ENCODE data around the gene CPNE9.

CPNE9 gene

DNA sequence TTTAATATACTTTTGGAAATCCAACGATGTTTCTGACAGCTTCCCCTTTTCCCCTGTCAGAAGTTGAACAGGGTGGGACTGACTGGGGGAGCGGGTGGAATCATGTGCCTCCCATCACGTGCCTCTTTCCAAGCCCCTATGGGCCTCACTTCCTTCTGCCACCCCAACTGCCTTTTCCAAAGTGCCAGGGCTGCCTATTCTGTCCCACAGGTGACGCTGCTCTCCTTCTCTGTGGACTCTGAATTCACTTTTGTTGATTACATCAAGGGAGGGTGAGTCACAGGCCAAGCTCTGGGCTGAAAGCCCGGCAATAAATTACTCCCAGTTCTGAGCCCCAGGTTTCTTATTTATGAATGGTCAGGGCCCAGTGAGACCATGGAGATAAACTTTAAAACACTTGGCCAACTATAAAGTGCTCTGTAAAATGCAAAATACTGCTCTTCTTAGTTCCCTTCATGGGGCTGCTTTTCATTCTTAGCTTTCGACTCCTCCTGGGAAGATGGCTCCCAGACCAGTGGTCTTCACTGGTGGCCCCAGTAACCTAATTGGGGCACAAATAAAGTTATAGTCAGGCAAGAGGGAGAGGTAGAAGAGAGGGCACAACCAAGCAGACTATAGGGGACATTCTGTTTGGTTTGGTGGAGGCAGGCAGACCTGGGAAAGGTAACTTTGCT lies 12.3 kb downstream of the CPNE9 start:
- peak; percentile 60 to 64 for DNase-seq (ENCODE audit: low read depth in 2 of 2)

DNA sequence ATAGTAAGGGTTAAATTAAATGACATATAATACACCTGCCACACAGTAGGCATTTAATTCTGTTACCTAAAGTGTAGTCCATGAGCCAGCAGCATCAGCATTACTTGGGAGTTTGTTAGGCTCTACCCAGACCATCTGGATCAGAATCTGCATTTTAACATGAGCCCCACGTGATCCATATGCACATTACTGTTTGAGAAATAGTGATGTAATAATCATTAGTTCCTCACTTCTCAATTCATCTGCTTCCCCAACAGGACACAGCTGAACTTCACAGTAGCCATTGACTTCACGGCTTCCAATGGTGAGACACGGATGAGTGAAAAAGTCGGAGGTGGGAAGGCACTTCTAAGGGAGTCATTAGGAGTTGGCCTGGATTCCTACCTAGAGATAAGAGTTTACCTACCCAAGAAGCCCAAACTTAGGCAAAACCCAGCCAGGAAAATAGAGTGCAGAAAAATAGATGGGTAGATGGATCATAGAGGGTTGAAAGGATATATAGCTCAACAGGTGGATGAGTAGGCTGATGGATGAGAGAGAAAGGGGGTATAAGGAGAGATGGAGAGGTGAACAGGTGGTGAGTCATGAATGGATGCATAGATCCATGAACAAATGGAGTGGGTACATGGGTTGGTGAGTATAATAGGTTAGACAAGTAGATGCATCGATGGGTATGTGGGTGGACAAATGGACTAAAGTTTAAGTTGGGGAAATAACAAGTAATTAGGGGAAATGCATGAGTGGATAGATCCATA lies 13.3 kb downstream of the CPNE9 start:
- no peak for DNase-seq (ENCODE audit: low read depth in 2 of 2)

- DNase-seq (ENCODE audit: low read depth in 2 of 2): no peak
Observed at GRCh38 chr3:9717563-9717962, 13.9 kb downstream of the CPNE9 start.

- DNase-seq (ENCODE audit: low read depth in 2 of 2): no peak
Observed at GRCh38 chr3:9718118-9718517, 14.5 kb downstream of the CPNE9 start.

DNA sequence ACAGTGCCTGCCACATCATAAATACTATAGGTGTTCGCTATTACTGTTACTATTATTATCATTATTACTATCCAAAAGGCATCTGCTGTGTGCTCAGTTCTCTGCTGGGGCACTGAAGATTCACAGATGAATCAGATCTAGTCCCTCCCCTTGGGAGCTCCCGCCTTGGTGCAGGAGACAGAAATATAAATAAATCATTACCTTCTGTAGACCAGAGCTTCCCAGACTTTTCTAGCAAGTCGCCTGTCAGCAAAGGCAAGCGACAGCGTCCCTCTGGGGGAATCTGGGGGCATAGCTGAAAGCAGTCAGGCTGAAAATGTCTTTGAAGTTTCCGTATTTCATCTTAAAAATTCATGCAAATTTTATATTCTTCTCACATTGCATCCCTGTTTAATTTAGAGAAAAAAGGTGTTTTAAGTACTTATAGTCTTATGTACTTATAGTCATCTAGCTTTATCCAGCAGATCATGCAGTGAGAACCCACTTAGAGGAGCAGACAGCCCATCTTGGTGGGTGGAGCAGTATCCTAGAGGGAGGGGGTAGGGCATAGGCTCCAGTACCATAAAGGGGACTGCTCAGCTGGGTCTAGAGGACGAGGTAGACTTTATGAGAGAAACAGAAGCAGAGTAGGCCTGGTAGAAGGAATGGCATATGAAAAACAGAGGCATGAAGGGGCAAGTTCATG lies 17.5 kb downstream of the CPNE9 start:
- DNase-seq (ENCODE audit: low read depth in 2 of 2): no peak

- DNase-seq (ENCODE audit: low read depth in 2 of 2): no peak
Observed at GRCh38 chr3:9721700-9722060, 18.0 kb downstream of the CPNE9 start.

- DNase-seq (ENCODE audit: low read depth in 2 of 2): no peak
Observed at GRCh38 chr3:9725775-9726515, 22.3 kb downstream of the CPNE9 start.

GRCh38 chr3:9727041-9727595 lies 23.5 kb downstream of the CPNE9 start:
- DNase-seq (ENCODE audit: low read depth in 2 of 2): no peak

- DNase-seq (ENCODE audit: low read depth in 2 of 2): no peak
Observed at GRCh38 chr3:9727743-9728142, 24.1 kb downstream of the CPNE9 start.

GRCh38 chr3:9729419-9729818 lies 25.8 kb downstream of the CPNE9 start:
- DNase-seq (ENCODE audit: low read depth in 2 of 2): no peak

DNA sequence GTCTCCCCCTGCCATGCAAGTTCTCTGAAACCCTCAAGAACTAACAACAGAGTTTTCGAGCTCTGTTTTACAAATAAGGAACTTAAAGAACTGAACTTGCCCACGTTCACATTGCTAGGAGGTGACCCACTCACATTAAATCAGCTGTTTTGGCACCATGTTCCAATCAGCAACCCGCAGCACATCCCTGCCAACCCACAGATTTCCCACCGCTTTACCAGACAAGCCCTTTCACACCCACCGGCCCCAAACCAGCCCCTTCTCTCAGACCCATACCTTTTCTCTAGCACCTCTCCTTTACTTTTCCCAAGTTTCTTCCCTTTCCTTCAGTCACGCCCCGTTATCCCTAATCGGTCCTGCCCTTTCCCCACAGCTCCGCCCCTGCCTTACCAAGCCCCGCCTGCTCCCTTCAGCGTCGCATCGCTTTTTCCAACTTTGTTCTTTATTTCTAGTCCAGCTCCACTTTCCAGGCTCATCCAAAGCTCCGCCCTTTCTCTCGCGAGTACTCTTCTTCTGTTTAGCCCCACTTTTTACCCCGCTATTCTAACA lies 27.1 kb downstream of the CPNE9 start:
- no peak for DNase-seq (ENCODE audit: low read depth in 2 of 2)

GRCh38 chr3:9731206-9732079 lies 27.8 kb downstream of the CPNE9 start, which contains the start of gene BRPF1:
BRPF1 (plus strand) TSS chr3:9731735; CDS start chr3:9734141, 2,406 bp downstream.
- DNase-seq (ENCODE audit: low read depth in 2 of 2): peak; percentile 99

DNA sequence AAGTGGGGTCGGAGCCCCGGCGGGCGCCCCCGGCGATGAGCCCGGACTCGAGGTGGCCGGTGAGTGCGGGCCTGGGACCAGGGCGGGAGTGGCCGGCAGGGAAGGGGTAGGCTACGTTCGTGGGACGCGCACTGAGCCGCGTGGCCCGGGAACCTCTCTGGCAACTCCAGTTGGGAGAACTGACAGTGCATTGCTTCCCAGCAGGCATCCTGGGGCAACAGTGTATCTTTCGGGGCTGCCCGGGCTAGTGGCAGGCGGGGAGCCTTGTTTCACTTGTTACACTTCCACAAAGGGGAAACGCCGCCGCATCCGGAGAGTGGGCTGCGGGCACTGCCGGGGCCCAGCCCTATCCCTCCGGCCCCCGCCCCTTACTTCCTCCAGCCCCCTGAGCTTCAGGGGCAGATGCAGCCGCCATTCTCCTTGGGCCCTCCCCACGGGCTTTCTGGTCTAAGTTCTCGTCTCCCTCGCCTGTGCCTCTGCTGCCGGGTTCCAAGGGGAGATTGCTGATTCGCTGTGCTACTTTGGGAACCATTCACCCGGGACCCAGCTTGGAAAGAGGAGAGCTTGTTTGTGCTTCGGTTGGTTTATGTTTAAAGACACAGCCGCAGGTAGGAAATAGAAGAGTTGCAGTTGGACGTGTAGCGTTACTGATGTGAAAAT lies 28.6 kb downstream of the CPNE9 start:
- DNase-seq (ENCODE audit: low read depth in 2 of 2): no peak

- no peak for DNase-seq (ENCODE audit: low read depth in 2 of 2)
Observed at GRCh38 chr3:9732740-9733115, 29.1 kb downstream of the CPNE9 start.

GRCh38 chr3:9736831-9737230 lies 33.2 kb downstream of the CPNE9 start:
- DNase-seq (ENCODE audit: low read depth in 2 of 2): no peak

DNA sequence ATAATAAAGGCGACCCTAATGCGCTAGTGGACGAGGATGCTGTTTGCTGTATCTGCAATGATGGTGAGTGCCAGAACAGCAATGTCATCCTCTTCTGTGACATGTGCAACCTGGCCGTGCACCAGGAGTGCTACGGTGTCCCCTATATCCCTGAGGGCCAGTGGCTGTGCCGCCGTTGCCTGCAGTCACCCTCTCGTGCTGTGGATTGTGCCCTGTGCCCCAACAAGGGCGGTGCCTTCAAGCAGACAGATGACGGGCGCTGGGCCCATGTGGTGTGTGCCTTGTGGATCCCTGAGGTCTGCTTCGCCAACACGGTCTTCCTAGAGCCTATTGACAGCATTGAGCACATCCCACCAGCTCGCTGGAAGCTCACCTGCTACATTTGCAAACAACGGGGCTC lies 35.5 kb downstream of the CPNE9 start:
- DNase-seq (ENCODE audit: low read depth in 2 of 2): no peak

DNA sequence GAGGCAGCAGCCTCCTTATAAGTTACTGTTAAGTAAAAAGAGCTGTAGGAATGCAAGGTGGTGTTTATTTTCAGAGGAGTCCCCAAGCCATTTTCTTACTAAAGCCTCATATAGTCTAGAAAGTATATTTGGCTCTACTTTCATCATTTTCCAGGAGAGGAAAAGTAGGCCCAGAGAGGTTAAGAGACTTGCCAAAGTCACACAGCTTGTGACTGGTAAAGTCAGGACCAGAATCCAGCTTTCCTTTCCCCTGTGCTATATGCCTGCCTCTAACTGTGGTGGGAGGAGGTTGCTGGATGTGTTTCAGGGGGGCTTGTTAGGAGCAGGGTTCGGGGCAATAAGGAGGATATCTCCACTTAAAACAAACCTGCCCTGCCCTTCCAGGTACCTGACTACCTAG lies 38.9 kb downstream of the CPNE9 start:
- DNase-seq (ENCODE audit: low read depth in 2 of 2): no peak

DNA sequence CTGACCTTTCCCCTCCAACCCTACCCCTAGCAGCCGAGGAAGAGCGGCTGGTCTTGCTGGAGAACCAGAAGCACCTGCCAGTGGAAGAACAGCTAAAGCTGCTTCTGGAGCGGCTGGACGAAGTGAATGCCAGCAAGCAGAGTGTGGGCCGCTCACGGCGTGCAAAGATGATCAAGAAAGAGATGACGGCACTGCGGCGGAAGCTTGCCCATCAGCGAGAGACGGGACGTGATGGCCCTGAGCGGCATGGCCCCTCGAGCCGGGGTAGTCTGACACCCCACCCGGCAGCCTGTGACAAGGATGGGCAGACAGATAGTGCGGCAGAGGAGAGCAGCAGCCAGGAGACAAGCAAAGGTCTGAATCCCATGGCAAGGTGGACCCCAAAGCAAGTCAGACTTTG lies 39.9 kb downstream of the CPNE9 start:
- DNase-seq (ENCODE audit: low read depth in 2 of 2): no peak

- DNase-seq (ENCODE audit: low read depth in 2 of 2): no peak
Observed at GRCh38 chr3:9744162-9744561, 40.5 kb downstream of the CPNE9 start.

- DNase-seq (ENCODE audit: low read depth in 2 of 2): no peak
Observed at GRCh38 chr3:9745521-9745920, 41.9 kb downstream of the CPNE9 start.
